ENCODE results near the gene PPP2R5A.

DNA sequence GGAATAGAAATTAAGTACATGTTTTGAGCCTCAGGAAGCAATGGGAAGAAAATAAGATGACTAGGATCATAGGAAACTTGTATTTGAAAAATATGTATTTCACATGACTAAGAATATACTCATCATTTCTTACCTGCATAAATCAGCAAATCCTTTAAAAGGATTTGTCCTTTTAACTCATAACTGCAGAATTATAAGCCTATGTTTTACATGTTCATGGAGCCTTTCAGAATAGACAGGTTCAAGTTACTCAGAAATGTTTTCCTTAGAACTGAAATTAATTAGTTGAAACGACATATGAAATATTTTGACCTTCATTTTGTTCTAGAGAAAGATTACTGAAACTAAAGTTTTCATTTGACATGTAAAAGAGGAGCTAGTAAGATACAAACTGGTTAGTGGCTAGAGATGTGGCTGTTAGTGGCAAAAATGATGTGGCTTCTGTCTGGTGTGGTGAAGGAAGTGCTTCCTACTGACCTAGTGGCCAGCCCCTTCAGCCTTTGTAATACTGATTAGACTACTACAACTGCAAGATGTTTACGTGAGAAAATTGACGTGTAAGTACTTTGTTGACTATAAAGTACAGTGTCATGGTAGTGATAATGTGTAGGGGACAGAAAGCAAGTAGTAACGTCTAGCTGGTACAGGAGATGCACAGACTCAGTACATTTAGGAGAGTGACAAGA lies 74.7 kb downstream of the PPP2R5A start:
- TF ChIP-seq POLR2A (IDR thresholded peaks at IDR 0.05): no peak
- TF ChIP-seq, protein P1, sequence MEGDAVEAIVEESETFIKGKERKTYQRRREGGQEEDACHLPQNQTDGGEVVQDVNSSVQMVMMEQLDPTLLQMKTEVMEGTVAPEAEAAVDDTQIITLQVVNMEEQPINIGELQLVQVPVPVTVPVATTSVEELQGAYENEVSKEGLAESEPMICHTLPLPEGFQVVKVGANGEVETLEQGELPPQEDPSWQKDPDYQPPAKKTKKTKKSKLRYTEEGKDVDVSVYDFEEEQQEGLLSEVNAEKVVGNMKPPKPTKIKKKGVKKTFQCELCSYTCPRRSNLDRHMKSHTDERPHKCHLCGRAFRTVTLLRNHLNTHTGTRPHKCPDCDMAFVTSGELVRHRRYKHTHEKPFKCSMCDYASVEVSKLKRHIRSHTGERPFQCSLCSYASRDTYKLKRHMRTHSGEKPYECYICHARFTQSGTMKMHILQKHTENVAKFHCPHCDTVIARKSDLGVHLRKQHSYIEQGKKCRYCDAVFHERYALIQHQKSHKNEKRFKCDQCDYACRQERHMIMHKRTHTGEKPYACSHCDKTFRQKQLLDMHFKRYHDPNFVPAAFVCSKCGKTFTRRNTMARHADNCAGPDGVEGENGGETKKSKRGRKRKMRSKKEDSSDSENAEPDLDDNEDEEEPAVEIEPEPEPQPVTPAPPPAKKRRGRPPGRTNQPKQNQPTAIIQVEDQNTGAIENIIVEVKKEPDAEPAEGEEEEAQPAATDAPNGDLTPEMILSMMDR (IDR thresholded peaks at IDR 0.05): no peak

All from Peyer's patch (tissue), 4 donors.